GM23338 (cell line): ENCODE results near the gene CNIH3. TPM values are rescaled to one million over a fixed set of nuclear protein-coding genes. Genes with fewer than 3 reads are reported as not detected.

Experiments
- CTCF ChIP-seq, 2 experiments: fragments of 200-600 bp in 1 of 2; sonication (generic) in 1 of 2; conservative IDR thresholded peaks; 2 replicates each; pipeline versions ENCODE4 v1.5.1 to v1.6.1; 2016 to 2017; ENCODE audit warnings: antibody characterized with exemption in 2 of 2, low read depth in 2 of 2, mild to moderate bottlenecking in 2 of 2, moderate library complexity in 1 of 2
- ETS1 ChIP-seq: IDR thresholded peaks from 2 replicates; pipeline ENCODE4 v1.6.1; 2016; ENCODE audit warnings: antibody characterized with exemption
- EZH2 ChIP-seq: fragments of 200-600 bp; sonication (generic); IDR thresholded peaks from one replicate; pipeline ENCODE4 v1.8.0; 2017; ENCODE audit warnings: antibody characterized with exemption, mild to moderate bottlenecking, low read depth; ENCODE audit not compliant: unreplicated experiment
- JUNB ChIP-seq: IDR thresholded peaks from one replicate; pipeline ENCODE4 v1.6.1; 2016; ENCODE audit warnings: antibody characterized with exemption; ENCODE audit not compliant: unreplicated experiment
- NANOG ChIP-seq: IDR thresholded peaks from 2 replicates; pipeline ENCODE4 v1.6.1; 2016; ENCODE audit warnings: antibody characterized with exemption, borderline replicate concordance
- POLR2AphosphoS5 ChIP-seq: IDR thresholded peaks from 2 replicates; pipeline ENCODE4 v1.6.1; 2016; ENCODE audit warnings: antibody characterized with exemption, low read depth
- ZNF462 ChIP-seq: fragments of 250-450 bp; sonication (Bioruptor Pico); IDR thresholded peaks from 2 replicates; pipeline ENCODE4 v1.5.0; 2020; ENCODE audit warnings: mild to moderate bottlenecking, moderate library complexity
- polyA plus RNA-seq: library from polyadenylated mRNA; unstranded; fragments of >200 nt; fragmentation: Nextera tagmentation; extraction: Ambion mirVana; gene quantifications from 2 replicates; pipeline ENCODE4 v1.2.1, GENCODE V29; 2016
- total RNA-seq: library from RNA; depleted of rRNA; stranded (reverse); fragments of >200 nt; shearing (Covaris generic); gene quantifications from 2 replicates; pipeline ENCODE4 v1.2.3, GENCODE V29; 2014

Gene CNIH3
- total and polyA plus RNA-seq, 2 experiments from 2014 or later: 3.6 to 5.1 TPM

GRCh38 chr1:224643653-224644052 lies 27.5 kb downstream of the CNIH3 start (continued):
- TF ChIP-seq ZNF462 (no peak), JUNB (no peak), EZH2 (no peak), ETS1 (no peak), NANOG (no peak), CTCF (conservative IDR thresholded peaks at IDR 0.05; ENCODE audit: low read depth in 2 of 2) (no peak; a peak in 1 of 4 replicates), POLR2AphosphoS5 (no peak)
